Tibial nerve (tissue), 3 donors: ENCODE measurements around the gene TMEM138.

ENCODE experiments used
- POLR2A ChIP-seq, 2 donors: fragments of 450-650 bp; IDR thresholded peaks; one replicate each; pipeline ENCODE4 v1.6.1; 2017; ENCODE audit warnings: antibody characterized with exemption in 2 of 2, mild to moderate bottlenecking in 2 of 2, moderate library complexity in 2 of 2
- TF ChIP-seq, protein P1 (sequence below), 5 experiments: fragments of 200-600 bp in 3 of 5; fragments of 450-650 bp in 2 of 5; sonication (generic) in 3 of 5; IDR thresholded peaks; one replicate each; pipeline ENCODE4 v1.5.1; 2016 to 2019; ENCODE audit warnings: antibody characterized with exemption in 5 of 5, mild to moderate bottlenecking in 3 of 5, moderate library complexity in 2 of 5

GRCh38 chr11:61349916-61350315 lies 12.3 kb upstream of the TMEM138 start:
- TF ChIP-seq, protein P1, sequence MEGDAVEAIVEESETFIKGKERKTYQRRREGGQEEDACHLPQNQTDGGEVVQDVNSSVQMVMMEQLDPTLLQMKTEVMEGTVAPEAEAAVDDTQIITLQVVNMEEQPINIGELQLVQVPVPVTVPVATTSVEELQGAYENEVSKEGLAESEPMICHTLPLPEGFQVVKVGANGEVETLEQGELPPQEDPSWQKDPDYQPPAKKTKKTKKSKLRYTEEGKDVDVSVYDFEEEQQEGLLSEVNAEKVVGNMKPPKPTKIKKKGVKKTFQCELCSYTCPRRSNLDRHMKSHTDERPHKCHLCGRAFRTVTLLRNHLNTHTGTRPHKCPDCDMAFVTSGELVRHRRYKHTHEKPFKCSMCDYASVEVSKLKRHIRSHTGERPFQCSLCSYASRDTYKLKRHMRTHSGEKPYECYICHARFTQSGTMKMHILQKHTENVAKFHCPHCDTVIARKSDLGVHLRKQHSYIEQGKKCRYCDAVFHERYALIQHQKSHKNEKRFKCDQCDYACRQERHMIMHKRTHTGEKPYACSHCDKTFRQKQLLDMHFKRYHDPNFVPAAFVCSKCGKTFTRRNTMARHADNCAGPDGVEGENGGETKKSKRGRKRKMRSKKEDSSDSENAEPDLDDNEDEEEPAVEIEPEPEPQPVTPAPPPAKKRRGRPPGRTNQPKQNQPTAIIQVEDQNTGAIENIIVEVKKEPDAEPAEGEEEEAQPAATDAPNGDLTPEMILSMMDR (IDR thresholded peaks at IDR 0.05): no peak
- TF ChIP-seq POLR2A (IDR thresholded peaks at IDR 0.05): no peak
